Osteoblast (primary cell): ENCODE data around the gene EFHC1. TPM values are rescaled to one million over a fixed set of nuclear protein-coding genes. Genes with fewer than 3 reads are reported as not detected.
A peak's percentile ranks its signal among the peaks of the same experiment; 100 is the strongest.

ENCODE experiments used
- DNase-seq: peaks from one replicate; pipeline ENCODE4 v3.0.0; 2011; ENCODE audit warnings: low spot score, mixed read lengths; ENCODE audit not compliant: insufficient read length; ENCODE audit errors: missing footprints
- H2AFZ ChIP-seq: 2 replicates; pipeline ENCODE4 v1.6.0; 2011; ENCODE audit warnings: mild to moderate bottlenecking, low read length
- H3K27ac ChIP-seq: 2 replicates; pipeline ENCODE4 v1.5.1; 2011; ENCODE audit warnings: mild to moderate bottlenecking, low read depth, low read length, moderate library complexity
- H3K27me3 ChIP-seq: 2 replicates; pipeline ENCODE4 v1.6.0; 2012; ENCODE audit warnings: mild to moderate bottlenecking, control low read depth, inconsistent platforms, low read length, moderate library complexity; ENCODE audit not compliant: insufficient read depth
- H3K36me3 ChIP-seq: 2 replicates; pipeline ENCODE4 v1.5.1; 2011; ENCODE audit warnings: mild to moderate bottlenecking, low read length, control low read depth, moderate library complexity; ENCODE audit not compliant: insufficient read depth
- H3K4me1 ChIP-seq: 2 replicates; pipeline ENCODE4 v1.5.1; 2011; ENCODE audit warnings: mild to moderate bottlenecking, low read length, control low read depth, moderate library complexity; ENCODE audit not compliant: insufficient read depth
- H3K4me2 ChIP-seq: 2 replicates; pipeline ENCODE4 v1.6.0; 2011; ENCODE audit warnings: mild to moderate bottlenecking, low read length; ENCODE audit not compliant: insufficient read depth
- H3K4me3 ChIP-seq: fragments of 200-600 bp; sonication (generic); 3 replicates; pipeline ENCODE4 v1.5.1; 2012; ENCODE audit warnings: mild to moderate bottlenecking, low read length, inconsistent platforms; ENCODE audit not compliant: insufficient read depth
- H3K79me2 ChIP-seq: 2 replicates; pipeline ENCODE4 v1.6.0; 2012; ENCODE audit warnings: mild to moderate bottlenecking, low read length, control low read depth, inconsistent platforms; ENCODE audit not compliant: insufficient read depth
- H3K9me3 ChIP-seq: 2 replicates; pipeline ENCODE4 v1.5.1; 2011; ENCODE audit warnings: low read depth, low read length, control low read depth
- H4K20me1 ChIP-seq: 2 replicates; pipeline ENCODE4 v1.6.0; 2012; ENCODE audit warnings: mild to moderate bottlenecking, low read length, control low read depth; ENCODE audit not compliant: insufficient read depth
- total RNA-seq: library from RNA; depleted of rRNA; stranded (reverse); fragments of >200 nt; gene quantifications from 2 replicates; pipeline ENCODE4 v1.2.3, GENCODE V29; 2012
- TF ChIP-seq, protein P1 (sequence below): IDR thresholded peaks from 2 replicates; pipeline ENCODE4 v1.5.1; 2011; ENCODE audit warnings: mild to moderate bottlenecking, low read depth, low read length, moderate library complexity; ENCODE audit errors: extremely low read depth

The EFHC1 gene
- total RNA-seq, 1 donor = 31.1 TPM

- peaks cover 4% of the 10 kb centered on the region for H3K79me2 ChIP-seq
- H3K9me3 ChIP-seq = no peaks in the 10 kb centered on the region
- no peak overlapping the region for H3K4me2 ChIP-seq
- no peaks in the 10 kb centered on the region for H3K27me3 ChIP-seq
- no peak overlapping the region for H3K27ac ChIP-seq
- H3K36me3 ChIP-seq = no peaks in the 10 kb centered on the region
- no peak overlapping the region for H2AFZ ChIP-seq
- no peaks in the 10 kb centered on the region for H4K20me1 ChIP-seq
- DNase-seq = no peak
- peaks cover 10% of the 10 kb centered on the region for H3K4me1 ChIP-seq
- H3K4me3 ChIP-seq = no peak overlapping the region
- TF ChIP-seq, protein P1, sequence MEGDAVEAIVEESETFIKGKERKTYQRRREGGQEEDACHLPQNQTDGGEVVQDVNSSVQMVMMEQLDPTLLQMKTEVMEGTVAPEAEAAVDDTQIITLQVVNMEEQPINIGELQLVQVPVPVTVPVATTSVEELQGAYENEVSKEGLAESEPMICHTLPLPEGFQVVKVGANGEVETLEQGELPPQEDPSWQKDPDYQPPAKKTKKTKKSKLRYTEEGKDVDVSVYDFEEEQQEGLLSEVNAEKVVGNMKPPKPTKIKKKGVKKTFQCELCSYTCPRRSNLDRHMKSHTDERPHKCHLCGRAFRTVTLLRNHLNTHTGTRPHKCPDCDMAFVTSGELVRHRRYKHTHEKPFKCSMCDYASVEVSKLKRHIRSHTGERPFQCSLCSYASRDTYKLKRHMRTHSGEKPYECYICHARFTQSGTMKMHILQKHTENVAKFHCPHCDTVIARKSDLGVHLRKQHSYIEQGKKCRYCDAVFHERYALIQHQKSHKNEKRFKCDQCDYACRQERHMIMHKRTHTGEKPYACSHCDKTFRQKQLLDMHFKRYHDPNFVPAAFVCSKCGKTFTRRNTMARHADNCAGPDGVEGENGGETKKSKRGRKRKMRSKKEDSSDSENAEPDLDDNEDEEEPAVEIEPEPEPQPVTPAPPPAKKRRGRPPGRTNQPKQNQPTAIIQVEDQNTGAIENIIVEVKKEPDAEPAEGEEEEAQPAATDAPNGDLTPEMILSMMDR = no peak
Observed at GRCh38 chr6:52405243-52405642, 14.9 kb upstream of the EFHC1 start.

DNA sequence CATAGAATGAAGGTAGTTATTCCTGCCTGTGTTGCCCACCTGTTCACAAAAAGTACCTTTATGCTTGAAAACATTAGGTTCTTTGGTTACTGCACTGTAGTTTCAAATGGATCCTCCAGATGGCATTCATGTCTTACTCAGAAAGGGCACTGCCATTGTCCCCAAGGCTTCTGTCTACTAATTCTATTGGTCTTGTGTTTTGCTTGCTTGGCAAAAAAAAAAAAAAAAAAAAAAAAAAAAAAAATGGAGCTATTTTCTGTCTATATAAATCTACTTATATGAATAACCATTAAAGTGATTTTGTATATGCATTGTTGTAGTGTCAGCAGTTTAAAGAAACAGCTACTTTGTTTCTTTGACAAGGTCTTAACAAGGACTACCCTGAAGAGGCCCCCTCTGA is 12.7 kb upstream of the EFHC1 start:
- TF ChIP-seq, protein P1 = peak; percentile 62
- Histone ChIP-seq H3K4me2 (no peak overlapping the region), H3K9me3 (no peaks in the 10 kb centered on the region), H3K4me1 (peaks cover 23% of the 10 kb centered on the region), H3K4me3 (no peak overlapping the region), H4K20me1 (no peaks in the 10 kb centered on the region), H3K36me3 (no peaks in the 10 kb centered on the region), H3K27me3 (no peaks in the 10 kb centered on the region), H3K27ac (no peak overlapping the region), H3K79me2 (peaks cover 4% of the 10 kb centered on the region), H2AFZ (no peak overlapping the region)
- DNase-seq = peak; percentile 80

DNA sequence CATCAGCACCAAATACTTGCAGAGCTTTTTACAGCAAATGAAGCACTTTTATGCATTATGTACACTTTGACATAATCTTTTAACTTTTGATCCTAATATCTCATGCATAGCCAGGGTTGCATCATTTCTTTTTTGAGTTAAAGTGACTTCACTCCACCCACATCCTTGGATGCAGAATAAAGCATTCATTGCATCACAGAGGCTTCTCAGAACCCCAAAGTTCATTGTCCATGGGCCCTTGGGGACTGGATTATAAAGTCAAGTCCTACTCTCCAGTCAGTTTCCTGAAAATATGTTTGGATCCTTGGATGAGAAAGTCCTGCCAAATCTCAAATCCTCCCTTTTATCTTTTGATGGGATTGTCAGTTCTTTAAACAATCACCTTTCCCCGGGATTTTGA is 10.6 kb upstream of the EFHC1 start:
- no peaks in the 10 kb centered on the region for H4K20me1 ChIP-seq
- no peak overlapping the region for H3K4me2 ChIP-seq
- H3K27me3 ChIP-seq = no peaks in the 10 kb centered on the region
- peak overlapping the region; percentile 30 for H3K27ac ChIP-seq
- DNase-seq = peak; percentile 83
- no peak overlapping the region for H3K4me3 ChIP-seq
- no peaks in the 10 kb centered on the region for H3K36me3 ChIP-seq
- no peak overlapping the region for H2AFZ ChIP-seq
- H3K79me2 ChIP-seq = peaks cover 4% of the 10 kb centered on the region
- H3K4me1 ChIP-seq = peaks cover 23% of the 10 kb centered on the region
- no peaks in the 10 kb centered on the region for H3K9me3 ChIP-seq
- TF ChIP-seq, protein P1 = no peak

DNA sequence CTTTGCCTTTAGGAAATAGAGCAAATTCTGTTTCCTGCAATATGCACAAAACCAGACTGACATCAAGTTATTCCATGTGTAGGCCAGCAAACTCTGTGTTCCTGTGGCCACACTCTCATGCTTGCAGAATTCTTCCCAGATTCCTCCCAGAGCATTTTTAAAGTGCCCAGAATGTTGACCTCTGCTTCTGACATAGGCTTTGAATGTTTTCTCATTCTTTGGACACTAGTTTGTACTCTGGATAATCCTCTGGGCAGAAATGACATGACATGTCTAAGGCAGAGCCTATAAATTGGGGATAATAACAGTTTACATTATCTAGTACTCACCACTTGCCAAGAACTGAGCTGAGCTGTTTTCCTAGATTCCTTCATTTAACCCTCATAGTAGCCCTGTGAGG is 9.2 kb upstream of the EFHC1 start:
- no peak overlapping the region for H2AFZ ChIP-seq
- H3K9me3 ChIP-seq = no peaks in the 10 kb centered on the region
- H3K27ac ChIP-seq = peak overlapping the region; percentile 31
- H3K27me3 ChIP-seq = no peaks in the 10 kb centered on the region
- peaks cover 4% of the 10 kb centered on the region for H3K79me2 ChIP-seq
- H3K4me1 ChIP-seq = peaks cover 31% of the 10 kb centered on the region
- no peaks in the 10 kb centered on the region for H4K20me1 ChIP-seq
- H3K4me3 ChIP-seq = no peak overlapping the region
- H3K36me3 ChIP-seq = no peaks in the 10 kb centered on the region
- TF ChIP-seq, protein P1 = no peak
- no peak overlapping the region for H3K4me2 ChIP-seq
- DNase-seq = no peak
